Spinal cord (tissue), 10 donors: Measurements from ENCODE around the gene TGFBR3L. TPM values are rescaled to one million over a fixed set of nuclear protein-coding genes. Genes with fewer than 3 reads are reported as not detected.
"Not testable (repeated sequence)": the region's sequence is repeated elsewhere in the genome, so short reads cannot be mapped to it uniquely, and the experiment has no call there.

Source experiments
- DNase-seq, 6 donors: peaks; one replicate each; pipeline versions ENCODE4 v3.0.0 to v3.0.0-alpha.2; 2013 to 2015; ENCODE audit warnings: low spot score in 6 of 6, low read depth in 4 of 6
- H3K27ac ChIP-seq: one replicate; pipeline ENCODE4 v1.5.1; 2013; ENCODE audit warnings: low read depth, low read length, control low read depth
- H3K27me3 ChIP-seq: one replicate; pipeline ENCODE4 v1.6.1; 2013; ENCODE audit warnings: low read length; ENCODE audit not compliant: control insufficient read depth, insufficient read depth
- H3K36me3 ChIP-seq: one replicate; pipeline ENCODE4 v1.6.1; 2013; ENCODE audit warnings: low read length; ENCODE audit not compliant: control insufficient read depth, insufficient read depth
- H3K4me1 ChIP-seq: one replicate; pipeline ENCODE4 v1.6.1; 2013; ENCODE audit warnings: low read length; ENCODE audit not compliant: control insufficient read depth, insufficient read depth
- H3K4me3 ChIP-seq: one replicate; pipeline ENCODE4 v1.5.1; 2013; ENCODE audit warnings: low read depth, low read length, control low read depth
- H3K9me3 ChIP-seq: one replicate; pipeline ENCODE4 v1.6.1; 2013; ENCODE audit warnings: low read length; ENCODE audit not compliant: control insufficient read depth, insufficient read depth
- WGBS: methylation state at CpG from one replicate; pipeline ENCODE4 v1.1.5; 2013; ENCODE audit warnings: missing lambda C conversion rate; ENCODE audit not compliant: insufficient coverage; 5-methylcytosine and 5-hydroxymethylcytosine counted together
- polyA plus RNA-seq, 2 donors: library from polyadenylated mRNA; unstranded; fragments of 120-200 nt; gene quantifications; one replicate each; pipeline ENCODE4 v1.2.1, GENCODE V29; 2013; ENCODE audit not compliant: insufficient read length in 2 of 2
- total RNA-seq, 2 donors: library from RNA; depleted of rRNA in 1 of 2; stranded (reverse); fragments of 120-200 nt in 1 of 2; fragments of >200 nt in 1 of 2; gene quantifications; one replicate each; pipeline versions ENCODE4 v1.2.3 to v1.2.4, GENCODE V29; 2013 to 2014
- donor health status: healthy.

TGFBR3L gene
- total and polyA plus RNA-seq, 4 donors, result 0.59 to 6.1 (median 2.9) TPM

DNA sequence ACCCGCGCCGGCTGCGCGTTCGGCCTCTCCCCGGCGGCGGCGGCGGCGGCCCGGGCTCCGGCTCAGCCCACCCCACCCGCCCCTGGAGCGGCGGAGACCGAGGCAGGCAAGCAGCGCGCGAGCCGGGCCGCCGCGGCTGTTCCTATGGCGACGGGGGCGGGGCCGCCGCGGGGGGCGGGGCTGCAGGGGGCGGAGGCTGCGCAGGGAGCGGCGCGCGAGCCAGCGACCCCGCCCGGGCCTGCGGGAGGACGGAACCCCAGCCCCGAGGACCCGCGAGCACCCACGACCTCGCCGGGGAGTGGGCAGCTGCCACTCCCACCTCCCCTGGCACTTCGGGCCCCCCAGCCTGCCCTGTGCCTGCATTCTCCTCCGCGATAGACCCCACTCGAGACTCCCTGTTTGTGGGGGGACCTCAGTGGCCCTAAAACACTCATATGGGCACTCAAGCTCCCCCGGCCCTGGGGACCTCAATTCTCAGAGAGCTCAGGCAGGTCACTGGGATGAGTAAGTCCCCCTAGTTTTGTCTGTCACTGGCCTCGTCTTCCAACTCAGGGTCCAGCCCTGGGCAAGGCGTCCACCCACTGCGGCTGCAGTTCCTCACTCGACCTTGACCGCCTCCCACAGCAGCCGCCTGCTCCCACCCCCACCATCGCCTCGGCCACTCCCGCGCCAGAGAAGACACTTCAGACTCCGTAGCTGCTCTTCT is 11.5 kb downstream of the TGFBR3L start, which contains the start of gene CTXN1:
Gene CTXN1, minus strand, starts transcription at position 115 of the 706 bp plus-strand sequence. CDS start 597 bp downstream, outside the sequence.
- Histone ChIP-seq H3K4me3 (peak within 1 kb of the TSS; percentile 52), H3K4me1 (peaks cover 74% of the 10 kb centered on the region), H3K36me3 (peaks cover 80% of the 10 kb centered on the region), H3K9me3 (no peaks in the 10 kb centered on the region), H3K27me3 (no peaks in the 10 kb centered on the region), H3K27ac (peak within 1 kb of the TSS; percentile 29)
- DNase-seq, result peak in 5 of 6 donors; percentile 63 to 90 (median 71)
- WGBS, result 2% methylated on average over 65 of the region's 65 CpGs

DNA sequence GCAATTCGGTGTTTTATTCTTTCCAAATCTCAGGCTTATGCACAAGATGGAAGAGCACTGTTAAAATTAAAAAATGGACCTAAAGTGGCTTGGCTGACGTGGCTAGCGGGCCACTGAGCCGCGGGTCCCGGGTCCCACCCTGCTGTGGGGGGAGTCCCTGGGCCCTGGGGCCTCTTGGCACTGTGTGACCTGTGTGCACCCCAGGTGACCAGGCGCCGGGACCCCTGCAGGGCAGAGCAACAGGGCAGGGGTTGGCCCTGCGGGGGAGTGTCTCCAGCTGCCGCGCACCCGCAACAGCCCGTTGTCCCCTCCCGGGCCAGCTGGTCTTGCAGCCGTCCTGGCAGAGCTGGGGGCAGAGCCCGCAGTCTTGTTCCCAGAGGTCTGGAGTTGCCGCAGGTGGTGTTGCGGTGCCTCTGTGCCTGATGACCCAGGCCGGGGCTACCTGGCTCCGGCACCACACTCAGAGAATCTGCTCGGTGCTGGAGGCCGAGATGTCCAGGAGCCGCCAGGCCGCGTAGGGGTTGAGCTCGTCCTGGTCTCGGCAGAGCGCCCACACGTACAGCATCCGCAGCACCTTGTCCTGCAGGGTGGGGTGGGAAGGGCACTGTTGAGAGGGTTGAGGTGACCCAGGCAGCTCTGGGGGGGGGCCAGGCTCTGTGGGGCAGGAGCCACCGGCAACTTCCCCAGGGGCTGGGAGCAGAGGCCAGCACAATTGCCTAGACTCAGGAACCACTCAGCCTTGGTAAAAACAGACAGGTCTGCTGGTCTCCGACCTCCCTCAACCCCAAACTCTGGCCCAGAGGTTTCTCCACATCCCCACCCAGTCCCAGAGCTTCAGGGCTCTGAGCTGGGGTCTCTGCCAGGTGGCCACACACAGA is 12.3 kb downstream of the TGFBR3L start:
- peaks cover 69% of the 10 kb centered on the region for H3K4me1 ChIP-seq
- WGBS, result 75% methylated on average over 32 of the region's 32 CpGs
- H3K36me3 ChIP-seq, result peaks cover 80% of the 10 kb centered on the region
- no peak for DNase-seq
- H3K4me3 ChIP-seq, result peak overlapping the region; percentile 52
- H3K27ac ChIP-seq, result no peak overlapping the region
- no peaks in the 10 kb centered on the region for H3K9me3 ChIP-seq
- H3K27me3 ChIP-seq, result no peaks in the 10 kb centered on the region

DNA sequence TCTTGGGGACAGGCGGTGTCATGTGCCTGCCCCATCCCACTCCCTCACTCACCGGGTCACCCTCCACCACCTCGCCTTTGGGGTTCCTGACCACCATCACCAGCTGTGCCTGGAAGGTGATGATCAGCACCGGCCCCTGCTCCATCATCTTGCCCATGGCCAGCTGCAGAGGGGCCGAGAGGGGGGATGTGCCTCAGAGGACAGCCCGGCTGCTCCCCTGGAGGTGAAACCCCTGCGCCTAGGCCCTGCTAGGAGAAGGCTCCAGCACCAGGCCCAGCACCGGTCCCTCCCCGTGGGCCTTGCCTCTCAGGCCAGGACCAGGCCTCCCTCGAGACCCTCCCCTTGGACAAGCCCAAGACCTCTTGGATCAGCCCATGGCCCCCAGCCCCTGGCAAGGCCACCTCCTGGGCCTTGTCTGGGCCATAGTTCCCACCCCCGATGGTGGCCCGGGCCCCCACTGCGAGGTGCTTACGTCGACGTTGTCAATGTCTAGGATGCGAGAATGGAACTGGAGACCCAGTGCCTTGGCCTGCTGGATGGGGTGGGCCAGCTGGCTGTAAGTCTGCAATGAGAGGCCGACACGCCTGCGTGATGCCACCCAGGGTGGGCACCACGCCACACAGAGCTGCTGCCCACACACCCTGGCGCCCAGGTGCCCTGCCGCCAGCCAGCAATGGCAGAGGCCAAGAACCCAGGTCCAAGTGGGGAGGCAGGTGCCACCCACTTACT is 13.1 kb downstream of the TGFBR3L start:
- peak overlapping the region; percentile 54 for H3K27ac ChIP-seq
- H3K36me3 ChIP-seq, result peaks cover 80% of the 10 kb centered on the region
- no peak for DNase-seq
- H3K4me1 ChIP-seq, result peaks cover 61% of the 10 kb centered on the region
- H3K9me3 ChIP-seq, result no peaks in the 10 kb centered on the region
- no peaks in the 10 kb centered on the region for H3K27me3 ChIP-seq
- no peak overlapping the region for H3K4me3 ChIP-seq
- WGBS, result 92% methylated on average over 23 of the region's 23 CpGs

DNA sequence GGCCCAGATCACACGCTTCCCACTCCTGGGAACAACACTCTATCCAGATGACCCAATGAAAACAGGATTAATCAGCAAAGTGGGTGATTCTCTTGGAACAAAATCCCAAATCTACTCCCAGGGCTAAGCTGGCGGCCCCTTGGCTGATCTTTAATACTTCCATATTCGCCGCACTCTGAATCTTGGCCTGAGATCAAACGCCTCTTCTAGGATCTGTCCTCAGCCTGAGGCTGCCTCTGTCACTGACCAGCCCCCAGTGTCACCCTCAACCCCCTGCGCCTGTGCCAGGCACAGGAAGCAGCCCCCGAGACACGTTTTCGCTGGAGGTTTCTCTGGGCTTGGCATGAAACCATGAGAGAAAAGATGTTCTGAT is 13.7 kb downstream of the TGFBR3L start:
- peak overlapping the region; percentile 54 for H3K27ac ChIP-seq
- 61% methylated on average over 5 of the region's 9 CpGs for WGBS

GRCh38 chr19:7928741-7929701 is 14.4 kb downstream of the TGFBR3L start:
- Histone ChIP-seq H3K36me3 (peaks cover 80% of the 10 kb centered on the region), H3K4me1 (peaks cover 54% of the 10 kb centered on the region), H3K27me3 (no peaks in the 10 kb centered on the region), H3K4me3 (no peak overlapping the region), H3K9me3 (no peaks in the 10 kb centered on the region), H3K27ac (peak overlapping the region; percentile 54)
- DNase-seq, result peak in 1 of 6 donors; percentile 55
- WGBS, result 51% methylated on average over 19 of the region's 24 CpGs

More for the DNA sequence above, 13.7 kb downstream of the TGFBR3L start:
- no peaks in the 10 kb centered on the region for H3K27me3 ChIP-seq
- H3K36me3 ChIP-seq, result peaks cover 80% of the 10 kb centered on the region
- H3K9me3 ChIP-seq, result no peaks in the 10 kb centered on the region
- peaks cover 59% of the 10 kb centered on the region for H3K4me1 ChIP-seq
- no peak overlapping the region for H3K4me3 ChIP-seq
- no peak for DNase-seq

DNA sequence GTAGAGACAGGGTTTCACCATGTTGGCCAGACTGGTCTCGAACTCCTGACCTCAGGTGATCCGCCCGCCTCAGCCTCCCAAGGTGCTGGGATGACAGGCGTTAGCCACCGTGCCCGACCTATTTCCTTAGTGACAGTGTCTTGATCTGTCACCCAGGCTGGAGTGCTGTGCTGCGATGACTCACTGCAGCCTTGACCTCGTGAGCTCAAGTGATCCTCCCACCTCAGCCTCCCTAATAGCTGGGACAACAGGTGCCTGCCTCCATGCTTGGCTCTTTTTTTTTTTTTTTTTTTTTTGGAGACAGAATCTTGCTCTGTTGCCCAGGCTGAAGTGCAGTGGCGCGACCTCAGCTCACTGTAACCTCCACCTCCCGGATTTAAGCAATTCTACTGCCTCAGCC is 15.4 kb downstream of the TGFBR3L start:
- H3K27ac ChIP-seq, H3K4me3 ChIP-seq, DNase-seq, H3K27me3 ChIP-seq, H3K9me3 ChIP-seq: not testable (repeated sequence)
- H3K4me1 ChIP-seq, result peaks cover 44% of the 10 kb centered on the region
- WGBS, result 96% methylated on average over 9 of the region's 11 CpGs
- peaks cover 81% of the 10 kb centered on the region for H3K36me3 ChIP-seq

DNA sequence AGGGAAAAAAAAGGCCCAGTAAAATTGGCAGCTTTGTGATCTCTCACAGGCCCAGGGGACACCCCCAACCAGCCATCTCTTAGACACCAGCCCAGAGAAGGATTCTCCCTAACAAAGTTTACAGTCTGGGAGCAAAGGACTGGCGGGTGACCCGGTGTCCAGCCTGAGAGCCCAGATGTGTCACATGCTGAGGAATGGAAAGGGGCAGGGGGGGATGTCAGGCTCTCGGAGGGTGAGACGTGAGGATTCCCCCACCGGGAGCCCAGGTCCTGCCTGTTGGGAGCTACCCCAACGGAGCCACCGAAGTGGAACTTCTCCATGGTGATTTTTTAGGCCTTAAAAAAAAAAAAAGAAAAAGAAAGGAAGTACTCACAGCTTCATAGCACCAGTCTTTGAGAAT is 16.1 kb downstream of the TGFBR3L start:
- H3K27ac ChIP-seq, result no peak overlapping the region

GRCh38 chr19:7931221-7932061 is 16.8 kb downstream of the TGFBR3L start:
- Histone ChIP-seq H3K4me3 (no peak overlapping the region), H3K27ac (no peak overlapping the region), H3K4me1 (peaks cover 40% of the 10 kb centered on the region), H3K27me3 (no peaks in the 10 kb centered on the region), H3K9me3 (no peaks in the 10 kb centered on the region), H3K36me3 (peaks cover 94% of the 10 kb centered on the region)
- DNase-seq, result no peak
- WGBS, result 95% methylated on average over 36 of the region's 36 CpGs

More for the DNA sequence above, 16.1 kb downstream of the TGFBR3L start:
- H3K36me3 ChIP-seq, result peaks cover 89% of the 10 kb centered on the region
- H3K4me1 ChIP-seq, result peaks cover 44% of the 10 kb centered on the region
- DNase-seq, result no peak
- H3K9me3 ChIP-seq, result no peaks in the 10 kb centered on the region
- 83% methylated on average over 6 of the region's 7 CpGs for WGBS
- no peaks in the 10 kb centered on the region for H3K27me3 ChIP-seq
- no peak overlapping the region for H3K4me3 ChIP-seq
